Dermis microvascular lymphatic vessel endothelial cell (primary cell): ENCODE measurements around the gene SRSF10. TPM values are rescaled to one million over a fixed set of nuclear protein-coding genes. Genes with fewer than 3 reads are reported as not detected.
A peak's percentile ranks its signal among the peaks of the same experiment; 100 is the strongest.
"Not testable (repeated sequence)": the region's sequence is repeated elsewhere in the genome, so short reads cannot be mapped to it uniquely, and the experiment has no call there.

Experiments used
- DNase-seq, 2 donors: peaks; one replicate each; pipeline versions ENCODE4 v3.0.0 to v3.0.0-alpha.2; 2010; ENCODE audit warnings: low read depth in 2 of 2
- total RNA-seq: library from RNA; depleted of rRNA; stranded (reverse); fragments of >200 nt; gene quantifications from 2 replicates; pipeline ENCODE4 v1.2.1, GENCODE V29; 2014

SRSF10 gene
- total RNA-seq, 1 donor from 2014 or later: 59.6 TPM

DNA sequence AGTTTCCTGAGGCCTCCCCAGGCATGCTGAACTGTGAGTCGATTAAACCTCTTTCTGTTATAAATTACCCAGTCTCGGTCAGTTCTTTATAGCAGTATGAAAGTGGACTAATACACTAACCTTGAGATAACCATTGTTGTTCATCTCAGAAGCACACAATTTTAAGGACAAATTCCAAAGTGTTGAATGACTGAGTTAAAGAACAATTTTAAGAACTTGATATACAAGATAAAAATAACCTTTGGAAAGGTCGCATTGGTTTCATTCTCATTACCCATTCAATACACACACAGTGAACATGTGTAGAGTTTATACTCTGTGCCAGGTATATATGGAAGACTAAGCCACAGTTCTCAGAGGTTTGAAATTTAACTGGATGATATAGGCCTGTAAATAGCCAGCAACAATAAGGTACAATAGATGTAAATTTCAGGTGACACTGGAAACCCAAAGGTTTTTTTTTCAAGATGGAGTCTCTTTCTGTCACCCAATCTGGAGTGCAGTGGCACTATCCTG lies 19.1 kb upstream of the SRSF10 start:
- DNase-seq: no peak

DNA sequence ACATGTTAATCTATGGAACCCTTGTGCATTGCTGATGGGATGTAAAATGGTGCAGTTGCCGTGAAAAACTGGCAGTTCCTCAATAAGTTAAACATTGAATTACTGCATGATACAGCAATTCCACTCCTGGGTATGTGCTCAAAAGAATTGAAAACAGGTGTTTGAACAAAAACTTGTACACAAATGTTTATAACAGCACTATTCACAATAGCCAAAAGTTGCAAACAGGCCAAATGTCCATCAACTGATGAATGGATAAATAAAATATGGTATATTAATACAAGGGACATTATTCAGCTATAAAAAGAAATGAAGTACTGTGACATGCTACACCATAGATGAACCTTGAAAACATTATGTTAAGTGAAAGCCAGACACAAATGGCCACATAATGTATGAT lies 17.7 kb upstream of the SRSF10 start:
- no peak for DNase-seq

DNA sequence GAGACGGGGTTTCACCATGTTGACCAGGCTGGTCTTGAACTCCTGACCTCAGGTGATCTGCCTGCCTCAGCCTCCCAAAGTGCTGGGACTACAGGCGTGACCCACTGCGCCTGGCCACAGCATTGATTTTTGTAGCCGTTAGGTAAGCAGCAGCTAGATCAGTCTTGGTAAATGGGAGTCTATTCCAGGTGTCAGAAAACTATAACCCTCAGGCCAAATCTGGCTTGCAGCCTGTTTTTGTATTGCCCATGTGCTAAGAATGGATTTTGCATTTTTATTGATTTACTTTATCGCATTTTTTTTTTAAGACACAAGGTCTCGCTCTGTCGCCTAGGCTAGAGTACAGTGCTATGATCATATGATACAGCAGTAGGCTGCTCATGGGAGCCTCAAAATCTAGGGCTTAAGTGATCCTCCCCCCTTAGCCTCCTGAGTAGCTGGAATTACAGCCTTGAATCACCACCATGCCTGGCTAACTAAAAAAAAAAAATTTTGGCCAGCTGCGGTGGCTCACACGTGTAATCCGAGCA lies 16.6 kb upstream of the SRSF10 start:
- no peak for DNase-seq

DNA sequence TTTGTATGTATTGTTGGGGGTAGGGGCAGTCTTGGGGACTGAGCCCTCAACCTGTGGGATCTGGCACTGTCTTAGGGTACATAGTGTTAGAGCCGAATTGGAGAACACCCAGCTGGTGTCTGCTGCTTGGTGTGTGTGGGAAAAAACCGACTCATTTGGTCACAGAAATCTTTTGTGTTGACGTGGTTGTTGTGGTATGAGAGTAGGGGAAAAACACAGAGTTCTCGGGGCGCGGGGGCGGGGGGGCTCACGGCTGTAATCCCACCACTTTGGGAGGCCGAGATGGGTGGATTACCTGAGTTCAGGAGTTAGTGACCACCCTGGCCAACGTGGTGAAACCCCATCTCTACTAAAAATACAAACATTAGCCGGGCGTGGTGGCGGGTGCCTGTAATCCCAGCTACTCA lies 15.3 kb upstream of the SRSF10 start:
- DNase-seq: no peak

DNA sequence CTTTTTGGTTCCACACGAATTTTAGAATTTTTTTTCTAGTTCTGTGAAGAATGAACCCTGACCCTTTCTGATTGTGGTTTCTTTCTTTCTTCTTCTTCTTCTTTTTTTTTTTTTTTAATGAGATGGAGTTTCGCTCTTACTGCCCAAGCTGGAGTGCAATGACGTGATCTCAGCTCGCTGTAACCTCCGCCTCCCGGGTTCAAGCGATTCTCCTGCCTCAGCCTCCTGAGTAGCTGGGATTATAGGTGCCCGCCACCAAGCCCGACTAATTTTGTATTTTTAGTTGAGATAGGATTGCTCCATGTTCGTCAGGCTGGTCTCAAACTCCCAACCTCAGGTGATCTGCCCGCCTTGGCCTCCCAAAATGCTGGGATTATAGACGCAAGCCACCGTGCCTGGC lies 11.9 kb upstream of the SRSF10 start:
- not testable (repeated sequence) for DNase-seq

DNA sequence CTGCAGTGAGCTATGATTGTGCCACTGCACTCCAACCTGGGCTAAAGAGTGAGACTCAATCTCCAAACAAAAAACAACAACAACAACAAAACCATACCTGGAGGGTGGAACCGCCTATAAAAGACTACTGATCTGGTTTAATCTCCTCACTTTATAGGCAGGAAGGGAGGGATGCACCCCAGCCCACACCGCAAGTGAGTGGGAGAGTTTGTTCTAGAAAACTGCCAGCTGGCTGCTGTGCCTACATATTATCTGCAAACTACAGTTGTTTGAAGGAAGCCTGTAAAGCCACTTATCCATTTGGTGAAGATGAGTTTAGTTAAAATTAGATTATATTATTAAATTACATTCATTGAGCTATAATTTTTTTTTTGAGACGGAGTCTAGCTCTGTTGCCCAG lies 9.1 kb upstream of the SRSF10 start:
- DNase-seq: no peak

DNA sequence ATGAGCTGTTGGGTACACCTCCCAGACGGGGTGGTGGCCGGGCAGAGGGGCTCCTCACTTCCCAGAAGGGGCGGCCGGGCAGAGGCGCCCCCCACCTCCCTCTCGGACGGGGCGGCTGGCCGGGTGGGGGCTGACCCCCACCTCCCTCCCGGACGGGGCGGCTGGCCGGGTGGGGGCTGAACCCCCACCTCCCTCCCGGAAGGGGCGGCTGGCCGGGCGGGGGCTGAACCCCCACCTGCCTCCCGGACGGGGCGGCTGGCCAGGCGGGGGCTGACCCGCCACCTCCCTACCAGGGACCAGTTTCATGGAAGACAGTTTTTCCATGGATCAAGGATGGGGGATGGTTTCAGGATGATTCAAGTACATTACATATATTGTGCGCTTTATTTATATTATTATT lies 6.9 kb upstream of the SRSF10 start:
- DNase-seq: not testable (repeated sequence)

DNA sequence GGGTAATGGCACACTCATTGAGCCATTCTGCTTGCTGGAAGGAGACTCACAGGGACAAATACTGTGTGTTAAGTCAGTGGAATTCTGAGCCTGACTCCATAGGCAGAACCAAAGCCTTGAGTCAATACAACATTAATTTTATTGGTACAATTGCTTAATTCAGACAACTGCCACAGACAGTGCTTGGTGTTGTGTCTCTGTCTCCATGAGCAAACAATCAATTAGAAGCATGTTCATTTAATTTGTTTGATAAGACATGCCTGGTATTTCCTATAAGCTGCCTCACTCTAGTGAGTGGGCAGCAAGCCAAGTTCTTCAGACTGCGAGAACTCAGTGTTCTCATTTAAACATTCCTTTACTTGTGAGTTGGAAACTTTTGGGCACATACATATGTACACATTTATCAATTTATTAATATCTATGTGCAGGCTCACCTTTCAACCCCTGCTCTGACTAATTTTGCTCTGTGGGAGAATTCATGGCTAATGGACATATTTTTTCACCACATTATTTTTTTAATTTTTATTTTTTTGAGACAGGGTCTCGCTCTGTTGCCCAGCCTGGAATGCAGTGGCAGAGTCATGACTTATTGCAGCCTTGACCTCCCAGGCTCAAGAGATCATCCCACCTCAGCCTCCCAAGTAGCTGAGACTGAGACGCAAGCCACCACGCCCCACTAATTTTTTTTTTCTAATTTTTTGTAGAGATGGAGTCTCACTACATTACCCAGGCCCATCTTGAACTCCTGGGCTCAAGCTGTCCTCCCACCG lies 4.5 kb upstream of the SRSF10 start:
- DNase-seq: peak in 1 of 2 donors; percentile 74

DNA sequence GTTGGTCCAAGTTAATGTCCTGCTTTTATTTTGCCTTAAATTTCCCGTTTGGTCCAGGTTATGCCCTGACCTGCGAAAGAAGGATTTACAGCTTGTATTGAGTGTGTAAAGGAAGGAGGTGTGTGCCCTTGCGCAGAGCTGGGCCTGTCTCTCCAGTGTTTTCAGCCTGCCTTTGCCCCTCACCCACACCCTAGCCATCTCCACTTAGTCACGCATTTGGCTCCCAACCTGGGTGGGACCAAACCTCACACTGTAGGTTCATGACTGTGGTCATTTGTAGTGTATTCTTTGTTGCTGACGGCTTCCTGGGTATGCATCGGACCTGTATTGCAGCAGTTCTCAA lies 572 bp upstream of the SRSF10 start:
- peak in 1 of 2 donors; percentile 56 for DNase-seq

DNA sequence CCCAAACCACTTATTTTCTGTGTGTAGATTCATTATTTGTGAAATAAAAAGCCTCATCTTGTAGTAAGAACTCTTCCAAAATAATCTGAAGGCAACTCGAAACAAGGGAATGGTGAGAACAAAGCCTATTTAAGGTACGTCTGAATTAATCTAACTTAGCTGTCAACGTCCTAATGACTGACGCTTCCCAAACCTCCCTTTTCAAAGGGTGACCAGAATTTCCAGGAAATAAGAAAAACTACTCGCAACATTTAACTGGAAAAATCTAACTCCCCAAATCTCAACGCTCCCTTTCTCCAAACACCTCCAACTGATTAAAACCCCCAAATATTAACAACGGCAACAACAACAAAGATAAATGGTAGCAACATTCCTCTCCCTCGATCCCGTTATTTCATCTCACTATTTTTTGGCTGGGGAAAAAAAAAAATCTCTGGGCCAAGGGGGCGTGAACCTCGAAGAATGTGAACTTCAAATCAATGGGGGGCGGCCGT lies 693 bp downstream of the SRSF10 start:
- DNase-seq: peak in 1 of 2 donors; percentile 38

DNA sequence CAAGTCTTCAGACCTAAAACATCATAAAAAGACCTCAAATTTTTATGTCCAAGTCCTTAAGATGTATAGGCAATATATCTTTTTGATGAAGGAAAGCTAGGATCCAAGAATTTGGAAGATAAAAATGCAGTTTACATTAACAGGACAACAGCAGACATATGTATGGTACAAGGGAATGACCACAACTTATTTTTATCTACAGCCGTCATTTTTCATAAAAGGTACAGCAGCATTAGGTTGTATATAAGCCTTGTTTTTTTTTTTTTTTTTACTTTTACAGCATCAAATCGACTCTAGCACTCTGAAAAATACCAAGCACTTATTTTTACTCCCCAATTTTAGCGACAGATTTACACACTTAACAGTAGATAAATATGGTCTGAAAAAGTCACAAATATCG lies 1.3 kb downstream of the SRSF10 start:
- DNase-seq: no peak

DNA sequence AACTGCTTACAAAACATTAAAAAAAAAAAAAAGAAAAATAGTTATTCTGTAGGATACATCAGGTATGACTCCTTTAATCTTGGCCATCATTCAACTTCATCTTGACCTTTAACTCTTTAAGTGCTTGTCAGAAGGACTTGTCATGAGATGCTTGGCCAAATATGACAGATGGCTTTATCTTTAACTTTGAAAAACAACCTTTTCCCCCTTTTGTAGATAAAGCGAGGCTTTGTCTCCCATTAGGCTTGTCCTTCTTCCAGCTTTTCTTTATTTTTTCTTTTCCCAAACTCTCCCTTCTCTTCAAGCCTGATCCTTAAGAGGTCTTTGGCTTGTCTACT lies 2.3 kb downstream of the SRSF10 start:
- DNase-seq: no peak

DNA sequence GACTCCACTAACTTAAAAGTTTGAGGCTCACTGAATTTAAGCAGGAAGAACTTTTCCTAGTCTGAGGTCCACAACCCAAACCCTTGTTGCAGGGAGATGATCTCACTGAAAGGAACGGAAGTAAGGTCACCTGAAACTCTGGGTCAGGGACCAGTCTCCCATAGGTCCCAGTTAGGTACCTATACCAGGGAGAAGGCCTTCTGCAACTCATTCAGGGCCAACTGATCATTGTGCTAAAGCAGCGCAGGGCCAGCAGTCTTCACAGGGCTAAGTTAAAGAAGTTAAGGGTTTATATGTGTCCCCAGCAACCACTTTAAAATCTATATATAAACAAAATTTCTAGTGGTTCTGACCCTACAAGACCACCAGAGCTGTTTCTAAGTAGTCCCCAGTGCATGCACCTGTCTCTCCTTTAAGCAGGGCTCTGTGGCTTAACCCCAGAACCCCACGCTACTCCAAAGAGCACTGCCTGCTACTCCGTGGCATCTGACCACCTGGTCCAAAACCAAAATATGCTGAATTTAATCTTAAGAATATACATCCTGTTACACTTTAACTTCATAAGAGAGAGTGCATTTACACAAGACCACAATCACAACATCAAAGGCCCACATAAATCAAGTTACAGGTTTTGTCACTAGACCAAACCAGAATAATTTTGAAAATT lies 2.8 kb downstream of the SRSF10 start:
- DNase-seq: no peak

DNA sequence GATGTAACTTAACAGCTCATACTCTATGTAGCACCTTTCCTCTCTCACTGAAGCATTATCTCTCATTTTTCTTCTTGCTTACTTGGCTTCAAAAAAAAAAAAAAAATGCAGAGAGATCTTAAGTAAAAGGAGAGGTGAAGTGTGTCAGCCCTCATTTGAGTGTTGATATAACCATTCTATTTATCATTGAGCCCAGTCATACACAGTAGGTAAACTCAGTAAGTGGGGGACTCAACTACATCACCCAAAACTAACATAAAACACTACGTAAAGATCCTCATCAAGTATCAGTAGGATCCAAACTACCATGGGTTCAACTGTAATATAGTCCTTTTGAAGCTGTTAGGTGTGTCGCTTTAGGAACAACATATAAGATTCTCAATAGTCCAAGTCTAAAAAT lies 12.3 kb downstream of the SRSF10 start:
- DNase-seq: no peak

DNA sequence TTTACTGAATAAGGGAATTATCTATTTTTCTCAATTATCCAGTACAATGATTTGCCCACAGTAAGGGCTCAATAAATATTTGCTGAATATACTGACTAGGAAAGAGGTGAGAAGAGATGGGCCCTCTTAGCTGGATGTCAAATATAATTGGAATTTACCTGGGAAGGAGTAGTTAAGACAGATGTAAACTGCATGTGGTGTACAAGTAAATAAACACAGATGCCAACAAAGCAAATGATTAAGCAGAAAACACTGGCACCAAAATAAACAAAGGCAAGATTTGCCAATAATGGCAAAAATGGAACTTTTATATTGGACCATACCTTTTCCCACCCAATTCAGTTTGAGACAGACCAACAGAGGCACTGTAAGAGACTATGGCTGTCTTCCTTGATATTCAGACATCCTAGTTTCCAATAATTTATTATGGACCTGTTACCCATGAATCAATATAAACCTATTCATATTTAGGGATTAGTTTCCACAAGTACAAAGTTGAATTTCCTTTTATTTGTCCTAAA lies 13.1 kb downstream of the SRSF10 start:
- DNase-seq: no peak

DNA sequence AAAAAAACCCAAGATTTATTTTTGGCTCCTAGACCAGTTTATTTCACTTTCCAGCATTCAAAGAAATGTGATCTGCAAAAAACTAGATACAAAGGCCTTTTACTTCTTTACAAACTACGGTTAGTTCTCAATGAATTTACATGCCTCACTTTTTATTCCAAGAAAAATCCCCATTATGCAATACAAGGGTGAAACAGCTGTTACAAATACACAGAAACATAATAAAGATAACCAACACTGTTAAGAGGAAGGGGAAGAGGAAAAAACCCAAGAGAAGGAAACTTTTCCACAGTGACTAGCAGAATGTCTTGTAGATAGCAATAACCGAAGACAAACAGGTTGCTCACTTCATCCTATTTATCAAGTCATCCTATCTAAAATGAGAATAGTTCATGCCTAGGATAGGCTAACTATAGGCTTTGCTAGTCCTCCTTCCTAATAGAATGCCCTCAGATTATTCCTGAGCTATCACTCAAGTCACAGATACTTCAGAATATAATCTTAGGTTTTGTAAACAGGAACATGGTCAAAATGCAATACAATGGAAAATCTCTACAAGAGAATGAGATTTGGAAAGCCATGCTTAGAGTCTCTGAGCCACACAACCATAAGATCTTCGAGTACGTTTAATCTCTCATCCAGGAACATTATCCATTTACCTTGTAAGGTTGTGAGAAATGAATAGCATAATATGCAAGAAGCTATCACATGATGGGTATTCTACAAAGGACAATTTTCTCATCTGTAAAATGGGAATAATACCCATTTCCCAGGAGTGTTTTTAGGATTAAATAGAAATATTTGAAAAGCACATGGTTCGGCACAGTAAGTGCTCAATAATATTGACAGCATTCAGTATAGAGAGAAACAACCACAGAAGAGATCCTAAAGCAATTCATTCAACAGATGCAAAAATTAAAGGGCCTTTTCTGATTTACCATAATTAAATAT lies 15.1 kb downstream of the SRSF10 start:
- peak in 1 of 2 donors; percentile 26 for DNase-seq

DNA sequence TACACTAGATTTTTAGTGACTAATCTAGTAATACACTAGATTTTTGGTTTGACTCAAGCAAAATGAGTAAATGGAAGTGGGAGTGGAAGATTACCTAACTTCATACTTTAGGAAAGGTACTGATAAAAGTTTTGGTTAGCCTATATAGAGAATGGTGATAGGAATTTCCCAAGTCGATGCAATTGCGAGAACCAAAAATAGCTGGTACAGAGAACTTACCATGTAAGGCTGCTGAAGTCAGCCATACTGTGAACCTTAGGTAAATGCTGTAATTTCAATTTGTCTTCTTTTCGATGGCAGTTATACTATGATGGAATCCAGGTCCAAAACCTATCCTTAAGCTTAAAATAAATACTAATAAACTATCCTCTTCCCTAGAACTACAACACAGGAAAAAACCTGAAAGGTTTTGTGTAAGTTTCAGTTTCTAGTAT lies 15.9 kb downstream of the SRSF10 start:
- no peak for DNase-seq

DNA sequence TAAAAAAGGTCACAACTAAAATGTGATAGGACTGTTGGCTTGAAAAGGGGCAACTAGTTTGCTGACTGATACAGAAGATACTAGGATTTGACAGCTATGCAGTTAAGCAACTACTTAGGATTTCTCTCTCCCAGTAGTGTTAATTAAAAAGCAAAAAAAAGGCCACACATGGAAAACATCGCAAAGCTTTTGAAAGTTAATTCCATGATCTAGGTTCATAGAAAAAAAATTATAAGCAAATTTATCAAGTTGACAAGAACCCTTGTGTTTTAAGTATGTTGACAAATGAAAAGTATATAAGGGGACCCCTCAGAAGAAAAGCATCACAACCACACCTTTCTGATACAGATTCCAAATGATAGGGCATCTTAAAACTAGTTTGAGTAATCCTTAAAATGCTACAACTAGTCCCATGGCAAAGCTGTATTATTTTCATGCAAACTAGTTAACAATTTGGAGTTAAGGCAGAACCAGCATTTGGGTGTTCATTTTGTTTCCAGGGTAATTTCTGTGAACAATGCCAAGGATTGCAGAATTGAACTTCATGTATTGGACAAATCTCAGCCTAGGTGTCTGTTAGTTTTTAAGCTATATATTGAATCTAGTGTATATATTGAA lies 16.4 kb downstream of the SRSF10 start:
- DNase-seq: no peak

DNA sequence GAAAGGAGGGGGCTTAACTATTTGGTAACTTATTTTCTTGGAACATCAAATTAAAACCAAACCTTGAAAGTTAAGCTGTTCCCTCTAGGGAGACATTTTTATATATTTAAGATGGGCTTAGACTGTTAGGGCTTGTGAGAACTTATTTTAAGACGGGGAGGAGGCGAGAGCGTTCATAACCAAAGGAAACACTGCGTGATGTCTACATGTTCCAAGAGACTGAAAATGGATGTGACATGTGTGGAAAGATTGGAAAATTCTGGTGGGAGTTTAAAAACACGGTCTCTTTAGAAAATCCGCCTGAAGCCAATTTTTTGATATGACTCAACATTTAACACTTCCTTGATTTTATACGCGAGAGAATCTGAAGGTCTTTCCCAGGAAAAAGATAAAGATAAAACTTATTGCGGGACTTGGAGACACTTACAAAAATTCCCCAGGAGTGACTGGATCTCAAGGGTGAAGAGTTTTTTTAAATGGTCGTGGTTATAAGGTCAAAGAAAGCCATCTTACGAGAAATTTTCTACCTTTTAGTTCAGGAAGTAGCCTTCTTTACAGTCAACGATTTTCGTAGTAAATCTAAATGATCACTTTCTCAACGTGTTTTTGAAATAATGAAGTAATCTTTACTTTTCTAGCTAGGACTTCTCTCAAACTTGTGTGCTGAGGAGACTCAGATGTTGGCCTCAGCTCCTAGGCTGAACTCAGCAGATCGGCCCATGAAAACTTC lies 19.7 kb downstream of the SRSF10 start:
- peak; percentile 35 to 36 for DNase-seq
